Activated CD4-positive, alpha-beta T cell treated with anti-CD3 and anti-CD28 coated beads, Interleukin-2, Interleukin-4, amounts not matched to agents 100 ng/mL and 50 ng/mL, durations not matched to agents 16 hours and 8 hours (primary cell): ENCODE data around the gene NEMP2.
A peak's percentile ranks its signal among the peaks of the same experiment; 100 is the strongest.

Experiments
- DNase-seq: peaks from one replicate; pipeline ENCODE4 v3.0.0-alpha.2; 2020; ENCODE audit warnings: low spot score

Gene NEMP2

GRCh38 chr2:190554357-190555006, 20.0 kb upstream of the NEMP2 start:
- DNase-seq = no peak

DNA sequence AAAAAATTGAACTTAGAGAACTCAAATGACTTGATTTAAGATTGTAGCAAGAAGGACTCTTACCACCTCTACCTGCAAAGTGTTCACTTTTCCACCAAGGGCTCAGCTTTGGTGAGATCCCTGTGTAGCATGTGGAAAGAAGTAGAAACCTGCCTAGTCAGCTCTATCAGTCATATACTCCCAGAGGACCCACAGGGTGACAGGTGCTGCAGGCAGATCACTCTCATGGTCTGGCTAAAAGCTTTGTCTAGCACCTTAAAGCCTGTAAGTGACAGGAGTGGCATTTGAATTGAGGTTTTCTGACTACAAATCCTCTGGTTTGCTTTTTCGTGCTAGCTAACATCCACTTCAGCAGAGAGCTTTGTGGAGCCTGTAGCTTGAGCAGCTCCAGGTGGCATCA, 18.7 kb upstream of the NEMP2 start:
- no peak for DNase-seq

- DNase-seq = no peak
Measured at GRCh38 chr2:190551928-190552327, 17.4 kb upstream of the NEMP2 start.

- DNase-seq = no peak
Measured at GRCh38 chr2:190550137-190550536, 15.6 kb upstream of the NEMP2 start.

DNA sequence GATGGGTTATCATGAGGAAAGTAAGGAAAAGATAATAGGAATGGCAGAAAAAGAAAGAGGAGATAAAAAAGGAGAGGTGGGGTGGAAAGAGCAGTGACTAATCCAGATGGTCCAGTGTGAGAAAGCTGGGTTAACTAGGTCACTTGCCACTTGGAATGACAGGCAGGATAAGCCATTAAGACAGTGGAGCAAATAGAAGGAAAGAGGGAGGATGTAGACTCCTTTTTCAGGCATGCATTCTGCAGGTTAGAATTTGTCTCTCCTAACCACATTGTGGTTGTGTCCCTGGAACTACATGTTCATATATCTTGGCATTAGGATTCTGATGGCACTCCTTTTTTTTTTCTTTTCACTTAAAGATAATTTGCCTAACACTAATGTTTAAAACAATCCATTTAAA, 13.4 kb upstream of the NEMP2 start:
- no peak for DNase-seq

GRCh38 chr2:190546734-190547133, 12.2 kb upstream of the NEMP2 start:
- DNase-seq = no peak

DNA sequence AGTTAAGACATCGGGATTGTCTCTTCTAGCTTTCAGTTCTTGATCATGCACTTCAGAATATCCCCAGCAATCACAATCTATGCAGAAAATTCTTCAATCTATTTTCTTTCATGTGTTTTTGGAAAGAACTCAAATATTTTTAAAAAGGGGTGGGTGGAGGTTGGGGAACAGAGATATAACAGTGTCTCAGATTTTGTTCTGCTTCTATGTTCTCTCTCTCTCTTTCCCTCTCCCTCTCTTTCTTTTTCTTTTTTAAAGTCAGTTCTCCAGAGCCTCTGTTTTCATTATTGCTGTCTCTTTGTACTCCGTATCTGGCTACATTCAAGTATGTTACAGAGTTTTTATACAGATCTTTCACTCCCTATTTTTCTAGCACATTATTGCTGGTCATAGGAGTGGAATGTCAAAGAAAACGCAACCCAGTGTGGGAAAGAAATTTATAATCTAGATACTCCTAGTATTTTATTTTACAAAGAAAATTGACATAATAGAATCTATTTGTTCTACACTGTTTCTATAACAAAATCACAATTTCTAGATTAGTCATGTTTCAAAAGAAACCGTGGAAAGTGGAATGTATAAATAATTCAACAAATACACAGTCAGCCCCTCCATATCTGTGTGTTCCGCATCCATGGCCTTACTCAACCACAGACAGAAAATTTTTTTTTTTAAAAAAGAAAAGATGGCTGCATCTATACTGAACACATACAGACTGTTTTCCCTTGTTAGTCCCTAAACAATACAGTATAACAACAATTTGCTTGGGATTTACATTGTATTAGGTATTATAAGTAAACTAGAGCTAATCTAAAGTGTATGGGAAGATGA, 11.2 kb upstream of the NEMP2 start:
- no peak for DNase-seq

GRCh38 chr2:190545093-190545492, 10.6 kb upstream of the NEMP2 start:
- no peak for DNase-seq

- no peak for DNase-seq
Measured at GRCh38 chr2:190540048-190540447, 5.5 kb upstream of the NEMP2 start.

GRCh38 chr2:190538201-190538600, 3.7 kb upstream of the NEMP2 start:
- DNase-seq = no peak

- DNase-seq = no peak
Measured at GRCh38 chr2:190537765-190538164, 3.2 kb upstream of the NEMP2 start.

DNA sequence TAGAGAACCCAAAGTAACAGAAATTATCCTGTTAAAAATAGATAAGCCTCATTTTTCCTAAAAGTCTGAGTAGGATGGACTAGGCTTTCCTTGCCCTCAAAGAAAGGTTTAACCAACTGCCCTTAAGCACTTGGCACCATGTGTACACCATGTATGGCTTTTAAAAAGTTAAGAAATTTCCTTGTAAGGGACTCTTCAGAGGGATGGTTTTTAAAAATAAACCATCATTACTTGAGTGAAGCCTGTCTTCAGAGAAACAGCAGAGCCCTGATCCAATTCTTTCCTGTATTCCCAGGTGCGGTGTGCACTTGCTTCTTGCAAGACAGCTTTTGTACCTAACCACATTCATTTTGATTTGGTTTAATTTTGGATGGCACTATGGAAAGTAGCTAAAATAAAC, 1.1 kb upstream of the NEMP2 start:
- DNase-seq = no peak

- no peak for DNase-seq
Measured at GRCh38 chr2:190535121-190535439, 558 bp upstream of the NEMP2 start.

- DNase-seq = peak; percentile 58
Measured at GRCh38 chr2:190533968-190534309, 583 bp downstream of the NEMP2 start.

DNA sequence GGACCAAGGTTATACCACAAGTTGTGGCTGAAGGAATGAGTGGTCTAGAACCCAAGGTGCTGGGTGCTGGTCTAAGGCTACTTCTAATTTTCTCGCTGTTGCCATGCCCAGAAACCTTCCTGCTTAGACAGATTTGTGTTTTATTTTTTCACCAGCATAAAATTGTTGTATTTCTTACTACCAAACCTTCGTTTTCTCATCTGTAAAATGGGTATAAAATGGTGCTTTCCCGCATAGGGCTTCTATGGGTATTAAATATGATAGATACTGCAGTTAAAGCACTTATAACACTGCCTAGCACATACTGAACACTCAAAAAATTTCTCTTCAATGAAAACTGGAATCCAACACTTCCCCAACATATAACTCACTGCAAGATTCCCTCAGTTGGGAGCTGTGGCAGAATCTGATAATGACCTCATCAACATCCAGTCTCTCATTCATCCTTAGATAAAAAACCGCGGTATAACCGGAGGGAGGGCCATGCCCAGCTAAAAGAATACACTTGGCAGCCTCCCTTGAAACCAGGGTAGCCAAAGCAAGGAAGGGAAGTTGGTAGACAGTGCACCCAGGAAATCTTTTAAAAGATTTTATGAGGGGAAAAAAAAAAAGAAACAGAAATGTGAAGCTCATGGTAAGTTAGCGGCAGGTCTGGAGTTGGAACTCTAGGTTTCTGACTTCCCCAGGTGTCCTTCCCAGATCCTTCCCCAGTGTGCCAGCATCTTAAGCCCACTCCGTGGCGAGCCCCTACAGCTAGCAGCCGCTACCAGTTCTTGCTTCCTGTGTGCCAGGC, 1.2 kb downstream of the NEMP2 start:
- peak; percentile 21 for DNase-seq

DNA sequence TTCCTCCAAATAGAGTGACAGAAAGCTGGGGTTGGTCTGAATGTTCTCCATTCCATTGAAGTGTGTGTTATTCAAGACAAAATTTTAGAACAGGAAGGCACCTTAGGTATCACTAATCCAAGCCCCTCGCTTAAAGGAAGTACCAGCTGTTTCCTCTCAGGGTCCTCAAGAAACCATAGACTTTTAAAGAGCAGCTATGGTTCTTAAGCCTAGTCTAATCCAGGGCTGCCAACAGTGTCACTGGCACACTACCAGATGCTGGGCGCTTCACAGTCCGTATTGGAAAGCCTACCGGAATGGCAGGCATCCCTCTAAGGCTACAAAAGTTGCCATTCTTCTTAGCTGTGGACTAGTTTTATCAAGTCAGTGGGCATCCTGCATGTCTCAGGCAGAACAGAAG, 1.9 kb downstream of the NEMP2 start:
- DNase-seq = no peak

GRCh38 chr2:190530248-190530900, 4.1 kb downstream of the NEMP2 start:
- no peak for DNase-seq

DNA sequence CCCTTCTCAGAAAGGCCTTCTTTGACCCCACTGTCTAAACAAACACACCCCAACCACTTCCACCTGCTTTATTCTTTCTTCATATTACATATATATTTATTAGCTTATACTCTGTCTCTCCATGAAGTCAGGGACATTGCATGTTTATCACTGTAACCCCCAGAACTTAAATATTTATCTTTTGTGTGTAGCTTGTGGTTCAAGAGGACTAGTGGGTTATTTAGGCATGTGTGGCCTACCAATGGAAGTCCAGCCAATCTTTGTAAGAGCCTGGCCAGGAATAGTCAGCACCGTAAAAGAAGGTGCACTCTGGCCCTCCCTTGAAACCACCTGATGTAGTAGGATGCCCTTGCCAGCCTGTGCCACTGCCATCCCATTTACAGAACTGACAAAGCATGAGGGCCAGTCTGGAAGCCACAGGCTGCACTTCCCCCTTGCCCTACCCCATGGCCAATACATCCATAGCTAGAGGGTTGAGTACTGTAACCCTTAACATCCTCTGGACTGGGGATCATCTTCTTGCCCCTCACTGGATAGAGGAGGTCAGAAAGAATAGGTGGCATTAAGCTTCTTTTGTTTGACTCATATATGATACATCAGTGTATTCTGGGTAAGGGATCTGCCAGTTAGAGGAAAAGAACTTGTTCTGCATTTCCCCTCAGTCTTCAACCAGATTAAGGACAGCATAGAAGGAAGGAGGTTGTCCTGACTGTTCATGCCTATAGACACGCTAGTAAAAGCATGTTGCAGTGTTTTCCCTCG, 4.9 kb downstream of the NEMP2 start:
- no peak for DNase-seq

DNA sequence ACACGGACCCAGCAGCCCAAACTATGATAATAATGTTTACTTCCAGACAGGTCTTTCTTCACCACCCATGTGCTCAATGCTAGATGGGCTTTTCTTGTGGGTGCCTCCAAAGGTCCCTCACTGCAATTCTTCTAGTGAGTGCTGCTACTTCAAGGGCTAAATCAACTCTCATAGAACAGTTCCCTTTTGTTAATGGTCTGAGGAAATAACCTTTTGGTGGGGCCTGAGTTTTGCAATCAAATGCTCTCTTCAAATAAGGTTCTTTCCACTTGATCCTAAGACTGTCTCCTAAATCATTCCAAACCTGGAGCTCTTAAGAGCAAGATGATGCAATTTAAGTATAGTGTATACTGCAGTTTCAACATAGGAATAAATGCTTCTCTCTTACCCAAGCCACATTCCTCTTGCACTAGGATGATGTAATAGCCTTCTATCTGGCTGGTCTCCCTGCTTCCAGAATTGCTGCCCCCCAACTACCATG, 6.0 kb downstream of the NEMP2 start:
- DNase-seq = no peak

GRCh38 chr2:190527918-190528317, 6.6 kb downstream of the NEMP2 start:
- DNase-seq = no peak

GRCh38 chr2:190527214-190527613, 7.3 kb downstream of the NEMP2 start:
- no peak for DNase-seq
